Vagina (tissue), 2 donors: ENCODE measurements around the gene FAM13B.
"Not testable (repeated sequence)": the region's sequence is repeated elsewhere in the genome, so short reads cannot be mapped to it uniquely, and the experiment has no call there.

Experiments used
- CTCF ChIP-seq, 3 experiments: fragments of 450-650 bp in 2 of 3; fragments of 200-600 bp in 1 of 3; sonication (generic) in 1 of 3; IDR thresholded peaks; one replicate each; pipeline ENCODE4 v1.5.1; 2017 to 2019; ENCODE audit warnings: antibody characterized with exemption in 3 of 3, mild to moderate bottlenecking in 2 of 3, moderate library complexity in 2 of 3
- POLR2A ChIP-seq, 2 donors: fragments of 450-650 bp; IDR thresholded peaks; one replicate each; pipeline ENCODE4 v1.6.1; 2017; ENCODE audit warnings: antibody characterized with exemption in 2 of 2, mild to moderate bottlenecking in 2 of 2, moderate library complexity in 2 of 2
- POLR2AphosphoS5 ChIP-seq, 2 donors: sonication (generic); formaldehyde crosslinking; IDR thresholded peaks; one replicate each; pipeline ENCODE4 v1.9.0; 2017; ENCODE audit warnings: antibody characterized with exemption in 2 of 2, mild to moderate bottlenecking in 2 of 2, low read depth in 1 of 2; ENCODE audit not compliant: insufficient read depth in 1 of 2

GRCh38 chr5:137970384-137970783 lies 62.5 kb downstream of the FAM13B start:
- TF ChIP-seq CTCF (IDR thresholded peaks at IDR 0.05); POLR2AphosphoS5 (IDR thresholded peaks at IDR 0.05; ENCODE audit: insufficient read depth in 1 of 2, low read depth in 1 of 2); POLR2A (IDR thresholded peaks at IDR 0.05): not testable (repeated sequence)
